ENCODE measurements around the gene ADCY2. TPM values are rescaled to one million over a fixed set of nuclear protein-coding genes. Genes with fewer than 3 reads are reported as not detected.

ADCY2 gene
- total and polyA plus RNA-seq, 9 donors, result 4.0 to 22.8 (median 8.3) TPM

- intact Hi-C loops (cut with DNase I), result no loop called here
- no peak for DNase-seq
- Histone ChIP-seq H3K9me3 (no peaks in the 10 kb centered on the region), H3K36me3 (no peaks in the 10 kb centered on the region), H3K27me3 (no peaks in the 10 kb centered on the region), H3K4me3 (no peak overlapping the region), H3K27ac (no peak overlapping the region), H3K4me1 (ENCODE audit: insufficient read depth) (peaks cover 3% of the 10 kb centered on the region)
- WGBS, 3 donors, result 67 to 79% (median 79%) methylated on average over 2 of the region's 2 CpGs
- TF ChIP-seq EP300 (IDR thresholded peaks at IDR 0.05) (no peak), POLR2A (IDR thresholded peaks at IDR 0.05) (no peak)
- TF ChIP-seq, protein P1, sequence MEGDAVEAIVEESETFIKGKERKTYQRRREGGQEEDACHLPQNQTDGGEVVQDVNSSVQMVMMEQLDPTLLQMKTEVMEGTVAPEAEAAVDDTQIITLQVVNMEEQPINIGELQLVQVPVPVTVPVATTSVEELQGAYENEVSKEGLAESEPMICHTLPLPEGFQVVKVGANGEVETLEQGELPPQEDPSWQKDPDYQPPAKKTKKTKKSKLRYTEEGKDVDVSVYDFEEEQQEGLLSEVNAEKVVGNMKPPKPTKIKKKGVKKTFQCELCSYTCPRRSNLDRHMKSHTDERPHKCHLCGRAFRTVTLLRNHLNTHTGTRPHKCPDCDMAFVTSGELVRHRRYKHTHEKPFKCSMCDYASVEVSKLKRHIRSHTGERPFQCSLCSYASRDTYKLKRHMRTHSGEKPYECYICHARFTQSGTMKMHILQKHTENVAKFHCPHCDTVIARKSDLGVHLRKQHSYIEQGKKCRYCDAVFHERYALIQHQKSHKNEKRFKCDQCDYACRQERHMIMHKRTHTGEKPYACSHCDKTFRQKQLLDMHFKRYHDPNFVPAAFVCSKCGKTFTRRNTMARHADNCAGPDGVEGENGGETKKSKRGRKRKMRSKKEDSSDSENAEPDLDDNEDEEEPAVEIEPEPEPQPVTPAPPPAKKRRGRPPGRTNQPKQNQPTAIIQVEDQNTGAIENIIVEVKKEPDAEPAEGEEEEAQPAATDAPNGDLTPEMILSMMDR (IDR thresholded peaks at IDR 0.05), result no peak
These were observed 470.3 kb downstream of the ADCY2 start for GRCh38 chr5:7866196-7866595.

DNA sequence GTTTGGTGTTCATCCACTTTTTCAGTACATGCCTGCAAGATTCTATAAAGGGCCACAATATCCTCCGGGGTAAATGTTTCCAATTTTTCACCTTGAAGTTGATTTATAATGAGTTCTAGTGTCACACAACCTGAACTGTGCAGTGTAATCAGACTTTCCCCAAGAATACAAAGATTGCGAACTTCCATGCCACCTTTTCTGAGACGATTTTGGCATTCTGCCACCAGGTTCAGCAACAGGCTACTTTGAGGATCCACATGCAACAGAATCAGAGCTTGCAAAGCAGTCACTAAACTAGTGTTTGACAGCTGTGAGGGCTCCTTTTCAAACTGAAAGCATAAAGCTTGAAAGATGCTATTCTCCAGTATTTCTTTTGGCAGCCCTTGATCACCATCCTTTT, 471.3 kb downstream of the ADCY2 start:
- H3K4me1 ChIP-seq (ENCODE audit: insufficient read depth), result peaks cover 3% of the 10 kb centered on the region
- DNase-seq, result no peak
- no peak for TF ChIP-seq POLR2A (IDR thresholded peaks at IDR 0.05)
- TF ChIP-seq, protein P1 (IDR thresholded peaks at IDR 0.05), result no peak
- no peak for TF ChIP-seq EP300 (IDR thresholded peaks at IDR 0.05)
- intact Hi-C loops (cut with DNase I), result no loop called here
- 67 to 72% (median 69%) methylated on average over 3 of the region's 3 CpGs for WGBS, 3 donors
- H3K4me3 ChIP-seq, result no peak overlapping the region
- H3K27me3 ChIP-seq, result no peaks in the 10 kb centered on the region
- H3K36me3 ChIP-seq, result no peaks in the 10 kb centered on the region
- no peak overlapping the region for H3K27ac ChIP-seq
- no peaks in the 10 kb centered on the region for H3K9me3 ChIP-seq

- Histone ChIP-seq H3K4me3 (peak overlapping the region; percentile 99), H3K9me3 (no peaks in the 10 kb centered on the region), H3K4me1 (ENCODE audit: insufficient read depth) (peaks cover 3% of the 10 kb centered on the region), H3K27me3 (no peaks in the 10 kb centered on the region), H3K27ac (peak overlapping the region; percentile 33 to 57), H3K36me3 (no peaks in the 10 kb centered on the region)
- intact Hi-C loops (cut with DNase I), result no loop called here
- TF ChIP-seq EP300 (IDR thresholded peaks at IDR 0.05) (no peak), POLR2A (IDR thresholded peaks at IDR 0.05) (no peak)
- TF ChIP-seq, protein P1 (IDR thresholded peaks at IDR 0.05), result no peak
- no peak for DNase-seq
- WGBS, 3 donors, result 0% methylated on average over 8 of the region's 8 CpGs
These were observed 472.5 kb downstream of the ADCY2 start for GRCh38 chr5:7868427-7868772.

DNA sequence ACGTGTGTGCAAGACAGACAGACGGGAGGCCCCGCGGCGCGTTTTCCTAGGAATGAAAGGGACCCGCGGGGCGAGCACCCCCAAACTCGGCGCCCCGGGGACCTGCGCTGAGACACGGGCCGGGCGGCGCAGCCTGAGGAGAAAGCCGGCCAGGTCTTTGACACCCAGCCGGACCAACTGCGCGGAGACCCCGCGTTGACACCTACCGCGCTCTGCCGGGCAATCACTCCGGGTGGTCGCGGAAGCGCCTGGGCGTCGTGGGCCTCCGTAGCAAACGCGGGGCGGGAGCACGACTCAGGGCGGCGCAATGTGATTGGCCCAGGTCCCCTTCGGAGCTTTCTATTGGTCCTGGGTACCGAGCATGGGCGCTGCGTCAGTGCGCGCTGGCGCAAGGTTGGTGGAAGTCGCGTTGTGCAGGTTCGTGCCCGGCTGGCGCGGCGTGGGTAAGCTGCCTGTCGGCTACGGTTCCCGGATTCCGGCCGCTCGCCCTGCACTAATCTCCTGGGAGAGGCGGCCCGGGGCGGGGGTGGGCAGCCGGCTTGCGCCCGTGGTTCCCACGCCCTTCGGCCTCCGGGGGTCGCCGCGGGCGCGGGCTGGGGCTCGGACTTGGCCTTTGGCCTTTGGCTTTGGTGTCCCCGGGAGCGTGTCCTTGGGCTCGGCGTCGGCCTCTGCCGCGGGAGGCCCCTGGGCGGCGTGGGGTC, 473.0 kb downstream of the ADCY2 start, which contains the start of the genes FASTKD3 and MTRR:
Gene FASTKD3, minus strand, starts transcription at position 259 of the 701 bp plus-strand sequence. CDS start 948 bp downstream, outside the sequence.
Gene MTRR, plus strand, starts transcription at position 376 of the 701 bp plus-strand sequence. CDS start 1,647 bp downstream, outside the sequence.
- H3K4me1 ChIP-seq (ENCODE audit: insufficient read depth), result peaks cover 3% of the 10 kb centered on the region
- 0 to 1% (median 0%) methylated on average over 68 to 83 of the region's 83 CpGs for WGBS, 3 donors

More for the DNA sequence above, 473.0 kb downstream of the ADCY2 start, which contains the start of the genes FASTKD3 and MTRR:
- peak within 1 kb of the TSS; percentile 33 to 57 for H3K27ac ChIP-seq
- no peaks in the 10 kb centered on the region for H3K27me3 ChIP-seq
- intact Hi-C loops (cut with DNase I), result no loop called here
- peak; percentile 86 to 95 (median 91) for DNase-seq
- peak within 1 kb of the TSS; percentile 99 for H3K4me3 ChIP-seq
- no peaks in the 10 kb centered on the region for H3K36me3 ChIP-seq
- TF ChIP-seq POLR2A (IDR thresholded peaks at IDR 0.05) (peak; percentile 51), EP300 (IDR thresholded peaks at IDR 0.05) (no peak)
- TF ChIP-seq, protein P1 (IDR thresholded peaks at IDR 0.05), result no peak
- H3K9me3 ChIP-seq, result no peaks in the 10 kb centered on the region
